ENCODE results near the gene ZNRF2.

Gene ZNRF2

DNA sequence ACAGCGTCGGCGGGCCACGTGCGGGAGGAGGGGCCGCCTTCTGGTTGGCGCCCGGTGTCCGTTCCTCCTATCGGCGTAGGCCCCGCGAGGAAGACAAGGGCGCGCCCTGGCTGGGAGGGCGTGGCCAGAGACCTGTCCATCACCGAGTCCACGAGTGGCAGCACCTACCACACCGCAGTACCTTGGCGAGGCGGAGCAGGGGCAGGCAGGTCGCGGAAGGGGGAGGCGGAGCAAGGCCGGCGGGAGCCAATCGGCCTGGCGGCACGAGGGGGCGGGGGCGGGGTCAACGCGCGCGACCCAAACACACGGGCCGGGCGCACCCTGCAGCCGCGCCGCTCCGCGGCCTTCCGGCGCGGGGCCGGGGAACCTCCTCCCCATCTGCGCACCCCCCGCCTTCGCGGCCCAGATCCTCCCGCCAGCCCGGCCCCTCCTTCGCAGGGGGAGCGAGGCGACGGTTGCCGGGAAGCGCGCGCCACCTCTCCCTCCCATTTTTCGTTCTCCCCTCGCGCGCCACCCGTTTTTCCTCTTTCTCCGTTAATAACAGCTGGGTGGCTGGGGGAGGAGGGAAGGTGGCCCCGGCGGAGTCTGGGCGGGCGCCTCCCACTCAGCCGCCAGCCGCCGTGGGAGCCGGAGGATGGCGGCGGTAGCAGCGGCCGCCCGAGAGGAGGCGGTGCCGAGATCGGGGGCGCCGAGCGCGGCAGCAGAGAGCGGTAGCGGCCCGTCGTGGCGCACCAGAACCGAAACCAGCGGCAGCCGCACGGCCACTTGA is at the start of gene ZNRF2:
Gene ZNRF2, plus strand, starts transcription at position 300 of the 769 bp plus-strand sequence. CDS start 761 bp downstream, outside the sequence.
- peak; percentile 100 for DNase-seq

DNA sequence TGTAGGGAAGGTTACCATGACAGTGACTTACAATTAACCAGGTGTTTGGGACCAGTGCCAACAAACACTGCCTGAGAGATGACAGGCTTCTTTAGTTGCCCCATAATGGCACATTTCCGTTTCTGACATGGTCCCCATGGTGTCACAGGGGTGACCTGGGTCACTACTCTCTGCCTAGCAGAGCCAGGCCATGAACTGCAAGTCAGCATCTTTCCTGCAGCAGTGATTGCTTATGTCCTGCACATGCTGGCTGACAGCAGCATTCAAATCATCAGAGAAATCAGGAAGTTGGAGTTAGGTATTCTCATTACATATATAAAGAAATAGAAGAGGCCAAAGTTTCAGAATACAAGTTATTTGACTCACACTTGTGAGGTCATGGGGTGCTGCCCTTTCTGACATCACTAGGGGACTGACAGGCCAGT is 47.1 kb upstream of the ZNRF2 start:
- peak; percentile 74 for DNase-seq

DNA sequence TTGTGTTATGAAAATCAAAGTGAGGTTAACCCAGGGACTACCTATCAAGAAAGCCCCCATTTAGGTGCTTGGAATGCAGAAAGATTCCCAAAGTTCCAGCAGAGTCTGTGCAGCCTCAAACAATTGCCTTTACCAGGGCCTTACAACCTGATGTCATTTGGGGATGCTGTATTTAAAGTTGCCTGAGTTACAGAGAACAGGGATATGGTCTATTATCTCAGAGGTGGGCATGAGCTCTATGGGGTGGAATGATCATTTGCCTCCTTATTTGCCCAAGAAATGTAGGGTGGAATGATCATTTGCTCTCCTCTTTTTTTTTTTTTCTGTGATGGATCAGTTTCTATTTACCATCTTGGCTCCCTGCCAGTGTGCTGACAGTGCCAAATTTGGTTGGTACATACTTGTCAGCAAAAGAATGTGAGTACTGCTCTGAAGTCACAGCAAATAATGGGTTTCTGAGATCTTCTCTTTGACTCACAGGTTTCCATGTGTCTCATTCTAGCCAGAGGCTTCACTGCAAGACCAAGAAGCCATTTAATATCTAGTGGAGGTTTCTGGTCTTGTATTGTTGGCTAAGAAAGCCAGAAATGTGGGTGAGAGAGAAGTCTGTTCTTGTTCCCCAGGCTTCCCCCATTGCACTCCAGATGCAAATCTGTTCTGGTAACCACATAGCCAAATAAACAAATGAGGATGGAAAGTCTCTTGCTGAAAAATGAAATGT is 45.5 kb upstream of the ZNRF2 start:
- no peak for DNase-seq

DNA sequence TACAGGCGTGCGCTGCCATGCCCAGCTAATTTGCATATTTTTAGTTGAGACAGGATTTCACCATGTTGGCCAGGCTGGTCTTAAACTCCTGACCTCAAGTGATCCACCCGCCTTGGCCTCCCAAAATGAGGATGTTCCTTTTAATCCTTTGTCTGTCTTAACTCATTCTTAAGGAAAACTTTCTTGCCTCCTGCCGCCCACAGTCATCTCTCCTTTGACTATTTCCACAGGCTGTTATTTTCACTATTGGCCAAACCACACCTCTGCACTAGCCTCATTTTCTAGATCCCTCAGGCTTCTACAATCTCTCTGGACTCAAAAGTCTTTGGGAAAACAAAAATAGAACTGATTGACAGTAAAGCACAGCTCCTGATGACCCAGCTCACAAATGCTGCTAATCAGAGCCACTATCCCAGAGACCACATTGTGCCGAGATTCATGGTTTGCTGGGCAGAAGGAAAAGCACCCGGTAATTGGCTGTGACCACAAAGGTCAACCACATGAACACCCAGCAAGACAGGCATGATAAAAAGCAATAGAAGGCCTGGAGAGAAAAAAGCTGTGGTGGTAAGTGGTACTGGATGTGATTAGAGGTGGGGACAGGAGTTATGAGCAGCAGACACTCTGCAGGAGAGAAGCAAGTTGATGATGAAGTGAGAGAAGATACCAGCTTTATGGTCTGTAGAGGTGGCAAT is 44.1 kb upstream of the ZNRF2 start:
- DNase-seq = no peak

DNA sequence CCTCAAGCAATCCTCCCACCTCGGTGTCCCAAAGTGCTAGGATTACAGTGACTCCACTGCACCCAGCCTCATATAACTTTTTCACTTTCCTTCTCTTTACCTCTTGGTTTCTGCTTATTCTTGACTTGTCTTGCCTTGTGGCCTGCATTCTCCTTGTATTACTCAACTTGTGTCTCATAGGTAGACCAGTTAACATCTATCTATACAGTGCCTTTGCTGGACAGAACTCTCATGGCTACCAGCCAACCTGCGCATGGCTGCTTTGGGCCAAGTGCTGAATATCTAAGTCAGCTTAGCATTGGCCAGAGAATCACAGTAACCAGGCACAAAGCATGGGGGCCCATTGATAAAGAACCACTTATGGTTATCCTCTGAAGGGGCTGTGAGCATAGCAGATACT is 42.6 kb upstream of the ZNRF2 start:
- no peak for DNase-seq

DNA sequence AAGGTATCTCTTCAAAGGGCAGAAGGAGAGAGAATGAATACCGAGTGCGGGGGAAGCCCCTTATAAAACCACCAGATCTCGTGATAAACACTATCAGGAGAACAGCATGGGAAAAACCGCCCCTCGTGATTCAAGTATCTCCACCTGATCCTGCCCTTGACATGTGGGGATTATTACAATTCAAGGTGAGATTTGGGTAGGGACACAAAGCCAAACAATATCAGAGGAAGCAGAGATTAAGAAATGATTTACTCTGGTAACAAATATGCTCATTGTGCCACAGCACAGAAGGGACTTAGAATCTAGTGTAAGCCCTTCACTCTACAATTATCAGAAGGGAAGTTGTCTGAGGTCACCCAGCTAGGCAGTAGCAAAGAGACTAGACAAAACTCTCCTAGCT is 40.1 kb upstream of the ZNRF2 start:
- DNase-seq = no peak

DNA sequence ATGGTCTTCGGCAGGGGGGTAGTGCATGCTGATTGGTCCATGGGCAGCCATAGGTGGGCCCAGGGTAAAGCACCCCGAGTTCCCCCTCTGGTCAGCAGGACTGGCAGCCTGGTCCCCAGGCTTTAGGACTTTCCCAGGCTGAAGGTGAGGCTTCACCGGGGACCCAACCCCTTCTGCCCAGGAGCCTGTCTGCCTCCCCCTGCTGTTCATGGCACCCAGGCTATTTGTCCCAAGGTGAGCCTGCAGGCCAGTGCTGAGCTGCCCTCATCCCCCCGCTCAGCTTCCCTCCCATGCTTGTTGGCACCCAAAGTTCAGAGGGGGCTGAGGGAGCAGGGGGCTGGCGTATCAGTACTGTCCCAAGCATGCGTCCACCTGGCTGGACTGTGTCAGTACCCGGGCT is 38.5 kb upstream of the ZNRF2 start:
- no peak for DNase-seq

DNA sequence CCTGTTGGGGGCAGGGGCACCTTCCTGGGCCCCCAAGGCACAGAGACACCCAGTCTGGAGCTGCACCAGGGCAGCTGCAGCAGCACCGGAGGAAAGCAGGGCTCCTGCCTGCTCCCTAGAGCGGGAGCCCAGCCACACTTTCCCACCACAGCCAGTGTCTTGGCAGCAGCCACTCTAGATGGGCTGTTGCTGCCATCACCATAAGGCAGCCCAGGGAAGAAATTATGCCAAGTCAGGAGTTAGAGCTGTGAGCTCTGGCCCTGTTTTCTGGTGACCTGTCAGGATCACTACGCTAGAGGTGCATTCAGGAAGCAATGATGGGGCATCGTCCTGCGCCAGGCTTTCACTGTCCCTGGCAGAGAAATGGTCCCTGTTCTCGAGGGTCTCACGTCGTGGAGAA is 38.0 kb upstream of the ZNRF2 start:
- no peak for DNase-seq

DNA sequence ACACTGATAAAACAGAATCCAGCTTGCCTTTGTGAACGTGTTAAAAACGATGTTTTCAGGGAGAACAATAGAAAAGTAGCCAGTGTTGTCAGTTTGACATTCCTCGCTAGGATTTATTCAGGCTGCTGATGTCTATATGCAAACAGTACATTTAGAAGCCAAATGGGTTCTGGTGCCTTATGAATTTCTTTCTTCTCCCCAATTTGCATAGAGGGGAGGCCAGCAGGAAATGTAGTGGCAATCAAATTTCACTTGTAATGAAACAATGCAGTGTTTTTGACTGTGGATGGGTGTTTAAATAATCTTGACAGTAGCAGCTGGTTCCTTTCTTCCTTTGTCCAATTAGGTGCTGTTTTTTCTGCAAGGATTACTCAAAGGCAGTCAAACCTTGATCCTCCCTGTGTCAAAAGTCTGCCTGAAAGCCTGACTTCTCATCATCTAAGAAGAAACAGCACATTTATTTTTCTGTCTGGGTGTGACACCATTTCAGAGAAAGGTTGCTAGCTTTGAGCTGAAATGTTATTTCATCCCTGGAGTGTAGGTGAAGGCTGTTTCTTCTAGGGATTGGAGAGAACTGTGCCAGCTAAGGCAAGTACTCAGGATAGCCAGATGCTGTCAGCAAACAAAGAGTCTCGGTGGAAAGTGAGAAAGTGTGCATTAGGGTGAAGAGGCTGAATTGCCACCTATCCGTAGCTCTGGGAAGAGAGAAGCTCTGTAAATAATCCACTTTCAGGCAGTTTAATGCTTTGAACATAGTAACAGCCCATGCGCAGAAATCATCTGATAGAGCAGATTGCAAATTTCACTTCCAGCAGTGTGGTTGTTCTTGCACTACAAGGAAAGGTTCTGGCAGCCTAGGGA is 36.6 kb upstream of the ZNRF2 start:
- DNase-seq = no peak

DNA sequence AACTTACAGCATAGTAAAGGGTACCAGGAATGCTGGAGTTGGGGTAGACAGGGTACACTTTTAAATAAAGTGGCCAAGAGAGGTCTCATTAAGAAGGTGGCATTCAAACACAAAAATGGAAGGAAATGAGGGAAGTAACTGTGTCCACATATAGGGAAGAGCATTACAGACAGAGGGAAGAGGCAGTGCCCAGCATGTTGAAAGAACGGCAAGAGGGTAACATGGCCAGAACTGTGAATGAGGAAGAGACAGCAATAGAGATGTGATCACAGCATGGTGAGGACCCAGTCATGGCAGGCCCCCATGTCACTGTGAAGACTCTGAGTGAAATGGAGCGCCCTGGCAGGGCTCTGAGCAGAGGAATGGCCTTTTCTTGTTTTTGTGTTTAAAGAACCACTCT is 35.1 kb upstream of the ZNRF2 start:
- DNase-seq = peak; percentile 23

DNA sequence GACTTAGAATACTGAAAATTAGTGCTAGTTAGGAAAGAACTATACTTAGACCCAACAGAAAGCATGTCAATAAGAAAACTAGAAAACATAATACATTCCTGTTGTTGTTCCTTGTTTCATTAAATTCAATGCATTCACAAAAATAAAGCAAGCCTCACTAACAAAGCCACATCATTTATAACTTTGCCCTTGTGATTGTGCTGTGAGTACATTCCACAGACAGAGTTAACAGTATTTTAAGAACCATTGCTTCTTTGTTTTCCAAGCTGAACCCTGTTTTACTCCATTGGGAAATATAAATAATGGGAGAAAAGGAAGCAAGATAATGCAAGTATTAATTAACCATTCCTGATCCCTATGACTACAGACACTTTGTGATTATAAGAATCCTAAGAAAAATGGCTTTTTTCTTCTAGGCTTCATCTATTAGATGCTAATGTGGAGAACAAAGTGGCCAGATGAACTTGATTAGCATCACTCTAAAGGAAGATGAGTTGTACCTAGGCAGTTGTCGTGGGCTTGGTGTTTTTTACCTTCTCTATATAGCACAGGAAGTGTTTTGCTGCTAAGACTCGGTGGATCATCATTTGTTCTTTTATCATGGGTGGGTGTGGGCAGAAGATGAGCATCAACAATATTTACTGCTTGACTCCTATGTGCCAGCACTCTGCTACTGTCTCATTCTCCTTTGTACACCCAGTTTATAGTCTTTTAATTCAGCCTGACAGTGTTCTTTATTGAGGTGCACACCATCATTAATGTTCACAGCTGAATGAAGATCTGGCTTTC is 34.2 kb upstream of the ZNRF2 start:
- DNase-seq = no peak

DNA sequence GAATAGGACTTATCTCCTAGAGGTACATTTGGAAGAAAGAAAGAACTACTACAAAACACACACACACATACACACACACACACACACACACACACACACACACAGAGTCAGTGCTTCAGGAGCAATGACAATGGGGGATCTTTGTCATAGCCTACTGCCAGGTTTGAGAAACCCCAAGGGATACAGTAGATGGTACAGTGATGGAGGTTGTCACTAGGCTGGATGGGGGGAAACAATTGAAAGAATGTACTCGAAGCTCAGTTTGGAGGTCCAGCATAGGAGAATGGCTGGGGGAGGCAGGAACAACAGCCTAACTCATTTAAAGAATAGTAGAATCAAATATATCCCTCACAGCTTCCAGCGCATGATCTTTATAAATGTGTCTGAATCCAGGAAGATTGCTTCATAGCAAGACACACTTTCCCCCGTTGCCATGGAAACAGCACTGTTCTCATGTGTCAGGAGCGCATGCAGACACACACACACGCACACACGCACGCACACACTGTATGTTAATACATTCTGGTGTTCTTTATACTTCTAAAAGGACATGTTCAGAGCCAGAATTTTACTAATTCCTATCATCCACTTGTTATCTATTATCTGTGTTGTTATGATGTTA is 32.6 kb upstream of the ZNRF2 start:
- DNase-seq = no peak

DNA sequence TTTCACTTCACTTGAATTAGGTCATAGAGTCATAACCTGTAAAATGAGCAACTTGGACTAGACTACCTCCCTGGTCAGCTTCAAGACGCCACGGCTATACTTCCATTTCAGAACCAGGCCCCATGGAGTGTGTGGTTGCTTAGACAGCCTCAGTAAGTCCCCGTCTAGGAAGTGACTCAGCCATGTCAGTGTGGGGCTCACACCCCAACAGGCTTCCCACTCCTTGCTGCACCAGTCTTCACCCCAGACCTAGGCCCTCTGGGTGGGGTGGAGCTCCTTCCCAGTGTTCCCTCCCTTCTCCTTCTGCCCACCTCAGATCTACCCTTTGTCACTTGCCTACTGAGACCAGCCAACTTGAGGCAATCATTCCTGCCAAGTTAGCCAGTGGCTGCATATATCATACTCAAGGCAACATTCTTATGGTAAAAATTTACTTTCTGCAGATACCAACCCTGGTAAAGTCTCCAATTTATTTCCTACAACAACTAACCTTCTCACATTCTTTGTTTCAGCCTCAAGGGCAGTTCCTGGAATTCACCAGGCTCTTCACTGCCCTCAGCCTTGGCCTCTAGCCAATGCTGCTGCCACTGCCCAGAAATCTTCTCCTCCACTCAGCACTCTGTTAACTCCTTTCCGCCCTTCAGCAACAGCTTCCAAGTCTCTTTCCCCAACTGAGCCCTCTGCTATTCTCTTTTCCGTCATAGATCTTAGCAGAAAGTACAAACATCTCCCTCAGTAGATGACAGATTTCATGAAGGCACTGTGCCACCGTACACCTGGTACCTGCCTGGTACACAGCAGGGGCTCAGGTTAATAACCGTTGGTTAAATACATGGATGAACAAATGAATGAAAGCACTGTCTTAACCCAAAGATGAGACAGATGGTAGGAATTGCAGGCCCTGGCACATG is 31.3 kb upstream of the ZNRF2 start:
- peak; percentile 37 for DNase-seq

DNA sequence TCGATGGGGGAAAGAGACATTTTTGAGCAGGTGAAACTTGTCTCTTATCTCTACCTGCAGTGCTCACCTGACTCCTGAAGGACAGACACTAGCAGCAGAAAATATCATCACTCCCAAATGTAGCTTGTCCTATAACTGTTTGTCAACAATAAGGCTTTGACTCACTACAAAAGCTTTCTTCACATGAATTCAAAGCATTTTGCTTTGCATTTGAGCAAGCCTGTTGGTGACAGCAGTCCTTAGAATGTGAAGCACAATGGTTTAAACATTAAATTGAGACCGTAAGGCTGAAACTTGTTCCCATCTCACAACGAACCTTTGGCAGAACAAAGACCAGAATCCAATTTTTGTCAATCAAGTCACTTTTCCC is 30.6 kb upstream of the ZNRF2 start:
- DNase-seq = no peak

DNA sequence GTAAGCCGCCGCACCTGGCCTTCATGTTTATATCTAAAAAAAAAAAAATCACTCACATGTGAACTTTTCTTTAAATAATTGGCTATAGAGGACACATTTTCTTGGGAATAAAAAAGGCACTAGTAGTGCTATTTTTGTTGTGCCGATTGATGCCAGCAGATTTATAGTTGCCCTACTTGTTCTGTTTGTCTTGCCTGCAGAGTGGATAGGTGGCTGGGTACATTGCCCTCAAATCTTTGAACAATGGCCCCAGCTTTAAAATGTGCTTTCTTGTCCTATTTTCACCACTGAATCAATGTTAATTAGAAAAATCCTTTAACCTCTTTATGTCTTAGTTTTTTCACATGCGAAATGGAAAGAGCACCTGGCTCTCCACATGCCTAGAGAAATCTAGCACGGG is 30.1 kb upstream of the ZNRF2 start:
- no peak for DNase-seq

DNA sequence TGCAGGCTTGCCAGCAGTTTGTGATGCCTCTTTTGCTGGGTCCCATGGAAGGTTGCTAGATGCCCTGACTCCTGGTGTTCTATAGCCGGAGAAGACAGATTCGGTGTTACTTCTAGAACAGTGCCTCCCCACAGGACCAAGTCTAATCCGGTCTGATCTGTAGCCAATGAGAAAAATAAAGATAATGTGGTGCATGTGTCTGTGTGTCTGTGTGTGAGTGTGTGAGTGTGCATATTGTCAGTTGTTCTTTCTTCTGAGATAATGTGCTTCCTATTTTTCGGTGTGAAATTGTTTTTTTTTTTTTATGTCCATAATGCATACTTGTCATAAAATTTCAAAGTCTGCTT is 29.7 kb upstream of the ZNRF2 start:
- no peak for DNase-seq

DNA sequence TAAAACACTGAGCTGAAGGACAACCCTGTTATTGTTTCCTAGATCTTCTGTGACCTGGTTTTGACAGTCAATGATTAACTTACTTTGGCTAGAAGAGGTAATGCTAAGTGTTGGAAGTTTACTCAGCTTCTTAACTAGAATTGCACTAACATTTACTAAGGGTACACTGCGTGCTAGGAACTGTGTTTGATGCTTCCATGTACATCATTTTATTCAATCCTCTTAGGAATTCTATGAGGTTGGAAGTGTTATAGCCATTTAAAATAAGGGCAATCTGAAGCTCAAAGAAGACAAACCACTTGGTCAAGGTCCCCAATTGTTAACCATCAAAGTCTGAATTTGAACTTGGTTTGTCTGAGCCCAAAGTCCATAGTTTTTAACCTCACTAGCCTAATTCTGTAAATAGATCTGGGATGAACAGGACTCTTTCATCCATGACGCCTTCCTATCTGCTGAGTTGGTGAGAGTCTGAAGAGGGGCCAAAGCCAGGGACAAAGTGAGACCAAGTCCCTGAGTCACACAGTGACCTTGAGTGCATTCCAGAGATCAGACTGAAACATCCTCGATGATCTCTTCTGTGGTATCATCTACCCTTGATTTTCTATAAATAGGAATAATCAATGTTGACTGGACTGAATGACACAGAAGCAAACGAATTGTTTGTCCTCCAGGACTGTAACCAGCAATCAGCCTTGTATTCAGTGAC is 29.2 kb upstream of the ZNRF2 start:
- no peak for DNase-seq

DNA sequence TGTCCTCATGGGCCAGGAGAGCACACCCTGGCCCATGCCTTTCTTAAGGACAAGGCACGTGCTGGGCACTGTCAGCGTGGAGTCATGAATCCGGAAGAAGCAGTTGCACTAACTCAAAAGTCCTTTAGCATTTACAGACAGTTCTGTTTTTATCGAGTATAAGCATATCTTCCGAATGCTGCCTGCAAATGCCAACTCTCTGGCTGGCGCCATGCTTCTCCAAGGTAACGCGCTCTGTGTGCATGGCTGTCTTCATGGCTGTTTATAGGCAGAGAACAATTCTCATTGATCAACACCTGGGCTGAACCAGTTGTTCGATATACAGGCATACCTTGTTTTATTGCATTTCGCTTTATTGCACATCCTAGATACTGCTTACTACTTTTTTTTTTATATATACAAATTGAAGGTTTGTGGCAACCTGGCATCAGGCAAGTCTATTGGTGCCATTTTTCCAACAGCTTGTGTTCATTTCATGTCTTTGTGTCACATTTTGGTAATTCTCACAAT is 28.0 kb upstream of the ZNRF2 start:
- DNase-seq = no peak

DNA sequence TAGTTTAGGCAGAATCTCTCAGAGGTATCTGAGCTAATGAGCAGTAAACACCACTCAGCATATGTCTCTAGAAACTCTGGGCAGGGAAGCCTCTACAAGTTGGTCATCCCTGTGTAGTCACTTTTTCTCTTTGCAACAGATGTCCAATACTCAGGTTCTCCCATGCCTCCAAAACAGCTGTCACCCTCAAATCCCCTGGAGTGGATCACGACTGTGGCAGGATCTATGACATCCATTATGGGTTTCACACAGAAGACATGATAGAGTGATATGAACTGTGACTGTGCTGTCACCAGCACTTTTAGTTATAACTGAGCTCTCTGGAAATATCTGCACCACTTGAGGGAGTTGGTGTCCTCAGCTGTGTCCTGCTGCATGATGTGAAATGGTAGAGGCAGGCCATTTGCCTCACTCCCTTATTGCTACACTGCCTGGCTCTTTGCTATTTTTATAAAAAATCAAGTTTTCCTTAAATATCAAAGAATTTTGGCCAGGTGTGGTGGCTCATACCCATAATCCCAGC is 24.1 kb upstream of the ZNRF2 start:
- DNase-seq = no peak
